ENCODE results near the gene SLC27A2.

GRCh38 chr15:50229336-50229735 lies 47.3 kb downstream of the SLC27A2 start:
- TF ChIP-seq CTCF (conservative IDR thresholded peaks at IDR 0.05 in 1 of 2, IDR thresholded peaks at IDR 0.05 in 1 of 2; ENCODE audit: low read depth in 1 of 2, low read length in 2 of 2) (no peak), EZH2 (IDR thresholded peaks at IDR 0.05; ENCODE audit: low read length, missing control alignments) (no peak)
